Esophagus (tissue), 2 donors: Measurements from ENCODE around the gene DNAJC16. TPM values are rescaled to one million over a fixed set of nuclear protein-coding genes. Genes with fewer than 3 reads are reported as not detected.

ENCODE experiments used
- H3K27ac ChIP-seq, 2 donors: one replicate each; pipeline ENCODE4 v1.5.1; 2013; ENCODE audit warnings: low read depth in 2 of 2, mild to moderate bottlenecking in 2 of 2, inconsistent platforms in 1 of 2, low read length in 1 of 2, moderate library complexity in 1 of 2
- H3K27me3 ChIP-seq, 2 donors: one replicate each; pipeline ENCODE4 v1.6.1; 2013; ENCODE audit warnings: low read length in 2 of 2, control low read depth in 1 of 2, mild to moderate bottlenecking in 1 of 2; ENCODE audit not compliant: insufficient read depth in 2 of 2, control insufficient read depth in 1 of 2
- H3K36me3 ChIP-seq, 2 donors: one replicate each; pipeline ENCODE4 v1.6.1; 2013; ENCODE audit warnings: low read length in 1 of 2; ENCODE audit not compliant: control insufficient read depth in 2 of 2, insufficient read depth in 2 of 2
- H3K4me1 ChIP-seq, 2 donors: one replicate each; pipeline ENCODE4 v1.6.1; 2013; ENCODE audit warnings: low read length in 1 of 2; ENCODE audit not compliant: control insufficient read depth in 2 of 2, insufficient read depth in 2 of 2
- H3K4me3 ChIP-seq, 2 donors: one replicate each; pipeline ENCODE4 v1.5.1; 2013; ENCODE audit warnings: low read length in 2 of 2, mild to moderate bottlenecking in 2 of 2, low read depth in 1 of 2, moderate library complexity in 1 of 2
- H3K9me3 ChIP-seq, 2 donors: one replicate each; pipeline ENCODE4 v1.6.1; 2013; ENCODE audit warnings: mild to moderate bottlenecking in 2 of 2, low read depth in 1 of 2, low read length in 1 of 2, moderate library complexity in 1 of 2; ENCODE audit not compliant: control insufficient read depth in 2 of 2, insufficient read depth in 1 of 2
- WGBS, 2 donors: extraction: QIAGEN DNeasy Blood & Tissue Kit; methylation state at CpG; one replicate each; pipeline ENCODE4 v1.1.7; 2013; 5-methylcytosine and 5-hydroxymethylcytosine counted together
- polyA plus RNA-seq, 2 donors: library from polyadenylated mRNA; stranded (reverse); fragments of 200-250 nt; gene quantifications; one replicate each; pipeline ENCODE4 v1.2.3, GENCODE V29; 2013
- donor health status: healthy with polysubstance abuse.
- donor health status: Bipolar disorder and iron deficiency.

Gene DNAJC16
- polyA plus RNA-seq, 2 donors: 3.1 to 6.1 TPM

DNA sequence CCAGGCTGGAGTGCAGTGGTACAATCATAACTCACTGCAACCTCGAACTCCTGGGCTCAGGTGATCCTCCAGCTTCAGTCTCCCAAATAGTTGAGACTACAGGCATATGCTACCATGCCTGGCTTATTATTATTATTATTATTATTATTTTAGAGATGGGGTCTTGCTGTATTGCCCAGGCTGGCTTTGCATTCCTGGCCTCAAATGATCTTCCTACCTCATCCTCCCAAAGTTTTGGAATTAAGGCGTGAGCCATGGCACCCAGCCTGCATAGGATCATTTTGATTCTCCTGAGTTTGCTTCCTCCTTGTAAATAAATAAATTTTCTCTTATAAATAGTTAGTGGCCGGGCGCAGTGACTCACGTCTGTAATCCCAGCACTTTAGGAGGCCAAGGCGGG, 96.8 kb downstream of the DNAJC16 start:
- Histone ChIP-seq H3K36me3 (no peaks in the 10 kb centered on the region), H3K9me3 (no peaks in the 10 kb centered on the region), H3K4me3 (no peak overlapping the region), H3K27ac (no peak overlapping the region), H3K4me1 (no peaks in the 10 kb centered on the region), H3K27me3 (no peaks in the 10 kb centered on the region)
- 81 to 86% methylated on average over 6 of the region's 6 CpGs for WGBS, 2 donors

DNA sequence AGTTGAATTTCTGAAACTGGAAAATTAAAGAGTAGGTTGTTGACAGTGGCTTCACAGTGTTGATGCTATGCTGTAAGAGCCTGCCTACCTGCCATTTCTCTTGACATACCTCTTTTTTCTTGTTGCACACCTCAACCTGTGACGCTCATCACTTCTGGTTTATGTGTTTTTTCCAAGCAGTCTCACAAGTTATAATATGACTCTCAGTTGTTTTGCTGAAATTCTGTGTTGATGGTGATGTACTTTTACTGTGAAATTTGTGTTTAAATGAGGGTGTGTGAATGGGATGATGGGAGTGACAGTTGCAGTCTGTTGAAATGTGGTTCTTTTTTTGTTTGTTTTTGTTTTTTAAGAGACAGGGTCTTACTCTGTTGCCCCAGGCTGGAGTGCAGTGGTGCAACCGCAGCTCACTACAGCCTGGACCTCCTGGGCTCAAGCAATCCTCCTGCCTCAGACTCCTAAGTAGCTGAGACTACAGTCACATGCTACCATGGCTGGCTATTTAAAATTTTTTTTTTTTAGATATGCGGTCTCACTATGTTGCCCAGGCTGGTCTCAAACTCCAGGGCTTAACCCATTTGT, 97.6 kb downstream of the DNAJC16 start:
- H3K4me3 ChIP-seq: no peak overlapping the region
- H3K27me3 ChIP-seq: no peaks in the 10 kb centered on the region
- WGBS, 2 donors: 91 to 94% methylated on average over 3 of the region's 3 CpGs
- no peaks in the 10 kb centered on the region for H3K9me3 ChIP-seq
- H3K4me1 ChIP-seq: no peaks in the 10 kb centered on the region
- no peak overlapping the region for H3K27ac ChIP-seq
- H3K36me3 ChIP-seq: no peaks in the 10 kb centered on the region

- 80 to 86% methylated on average over 13 of the region's 13 CpGs for WGBS, 2 donors
- H3K36me3 ChIP-seq: no peaks in the 10 kb centered on the region
- no peaks in the 10 kb centered on the region for H3K9me3 ChIP-seq
- no peaks in the 10 kb centered on the region for H3K4me1 ChIP-seq
- H3K27ac ChIP-seq: no peak overlapping the region
- no peak overlapping the region for H3K4me3 ChIP-seq
- H3K27me3 ChIP-seq: no peaks in the 10 kb centered on the region
Measured at GRCh38 chr1:15625056-15625917, 98.6 kb downstream of the DNAJC16 start.

Other genes starting within 250 kb of the DNAJC16 start
- gene EFHD2, start 117.0 kb upstream of the DNAJC16 start, polyA plus RNA-seq: 10 to 100 TPM; 32.5 to 38.0 TPM
- gene CTRC, start 88.4 kb upstream of the DNAJC16 start, polyA plus RNA-seq: under 1 TPM; 0.16 to 0.53 TPM
- not detected for gene CELA2A, start 70.1 kb upstream of the DNAJC16 start, polyA plus RNA-seq
- not detected for gene CELA2B, start 50.7 kb upstream of the DNAJC16 start, polyA plus RNA-seq
- gene CASP9, start 2.6 kb upstream of the DNAJC16 start, polyA plus RNA-seq: 10 to 100 TPM; 10.3 to 10.4 TPM
- gene AGMAT, start 58.2 kb downstream of the DNAJC16 start, polyA plus RNA-seq: under 1 TPM; 0.16 to 0.27 TPM
- gene DDI2, start 90.6 kb downstream of the DNAJC16 start, polyA plus RNA-seq: 10 to 100 TPM in 1 of 2 donors, 1 to 10 TPM in 1; 9.6 to 15.3 TPM
- 10 to 100 TPM; 34.5 to 40.7 TPM for gene PLEKHM2, start 157.5 kb downstream of the DNAJC16 start, polyA plus RNA-seq
- 1 to 10 TPM in 1 of 2 donors, under 1 TPM in 1; 0.46 to 2.7 TPM for gene SLC25A34, start 209.4 kb downstream of the DNAJC16 start, polyA plus RNA-seq
- not detected for gene TMEM82, start 215.7 kb downstream of the DNAJC16 start, polyA plus RNA-seq
- gene FBLIM1, start 231.9 kb downstream of the DNAJC16 start, polyA plus RNA-seq: 10 to 100 TPM; 17.7 to 20.5 TPM